ENCODE results near the gene NCAPG2. TPM values are rescaled to one million over a fixed set of nuclear protein-coding genes. Genes with fewer than 3 reads are reported as not detected.
A peak's percentile ranks its signal among the peaks of the same experiment; 100 is the strongest.

The NCAPG2 gene
- total and polyA plus RNA-seq, 2 experiments from 2014 or later: 15.6 to 17.3 TPM

GRCh38 chr7:158737064-158737695 lies 32.6 kb upstream of the NCAPG2 start:
- no peak overlapping the region for H3K4me3 ChIP-seq
- H3K27ac ChIP-seq: no peak overlapping the region
- peaks cover 18% of the 10 kb centered on the region for H3K4me1 ChIP-seq (ENCODE audit: insufficient read depth)
- H3K9me3 ChIP-seq (ENCODE audit: low read depth): no peaks in the 10 kb centered on the region
- H4K20me1 ChIP-seq (ENCODE audit: insufficient read depth): no peaks in the 10 kb centered on the region
- no peak overlapping the region for H3K4me2 ChIP-seq (ENCODE audit: unreplicated experiment)
- WGBS, 2 experiments (ENCODE audit: low coverage in 1 of 2, low lambda C conversion rate in 2 of 2, missing lambda C conversion rate in 2 of 2): 88 to 89% methylated on average over 19 of the region's 19 CpGs
- H3K9ac ChIP-seq: no peak overlapping the region
- no peaks in the 10 kb centered on the region for H3K9me2 ChIP-seq (ENCODE audit: insufficient read depth)
- in situ Hi-C loops (cut with MboI): no loop called here
- H3K36me3 ChIP-seq (ENCODE audit: low read depth): peaks cover 76% of the 10 kb centered on the region
- H3K27me3 ChIP-seq (replicated peaks; ENCODE audit: insufficient read depth): no peaks in the 10 kb centered on the region
- H2AFZ ChIP-seq: no peak overlapping the region
- no peak for DNase-seq
- H3K79me2 ChIP-seq (ENCODE audit: insufficient read depth): no peaks in the 10 kb centered on the region
- H3F3A ChIP-seq (ENCODE audit: insufficient read depth): peaks cover 32% of the 10 kb centered on the region
- no peak for TF ChIP-seq EZH2 (IDR thresholded peaks at IDR 0.05; ENCODE audit: insufficient read depth, poor library complexity, severe bottlenecking)
- no peak for TF ChIP-seq EZH2phosphoT487 (IDR thresholded peaks at IDR 0.05; ENCODE audit: insufficient read depth, low read depth)

- H3K36me3 ChIP-seq (ENCODE audit: low read depth): peaks cover 67% of the 10 kb centered on the region
- in situ Hi-C loops (cut with MboI): no loop called here
- H3K4me3 ChIP-seq: no peak overlapping the region
- H3K79me2 ChIP-seq (ENCODE audit: insufficient read depth): no peaks in the 10 kb centered on the region
- no peak for DNase-seq
- H3F3A ChIP-seq (ENCODE audit: insufficient read depth): peaks cover 21% of the 10 kb centered on the region
- H3K27ac ChIP-seq: no peak overlapping the region
- peaks cover 15% of the 10 kb centered on the region for H3K4me1 ChIP-seq (ENCODE audit: insufficient read depth)
- 96% methylated on average over 12 of the region's 12 CpGs for WGBS, 2 experiments (ENCODE audit: low coverage in 1 of 2, low lambda C conversion rate in 2 of 2, missing lambda C conversion rate in 2 of 2)
- no peak overlapping the region for H3K9ac ChIP-seq
- H3K4me2 ChIP-seq (ENCODE audit: unreplicated experiment): no peak overlapping the region
- no peaks in the 10 kb centered on the region for H4K20me1 ChIP-seq (ENCODE audit: insufficient read depth)
- TF ChIP-seq EZH2phosphoT487 (IDR thresholded peaks at IDR 0.05; ENCODE audit: insufficient read depth, low read depth) (no peak), EZH2 (IDR thresholded peaks at IDR 0.05; ENCODE audit: insufficient read depth, poor library complexity, severe bottlenecking) (no peak)
- H3K9me3 ChIP-seq (ENCODE audit: low read depth): no peaks in the 10 kb centered on the region
- H3K9me2 ChIP-seq (ENCODE audit: insufficient read depth): no peaks in the 10 kb centered on the region
- H3K27me3 ChIP-seq (replicated peaks; ENCODE audit: insufficient read depth): no peaks in the 10 kb centered on the region
- H2AFZ ChIP-seq: no peak overlapping the region
These were observed 31.3 kb upstream of the NCAPG2 start for GRCh38 chr7:158735935-158736334.

DNA sequence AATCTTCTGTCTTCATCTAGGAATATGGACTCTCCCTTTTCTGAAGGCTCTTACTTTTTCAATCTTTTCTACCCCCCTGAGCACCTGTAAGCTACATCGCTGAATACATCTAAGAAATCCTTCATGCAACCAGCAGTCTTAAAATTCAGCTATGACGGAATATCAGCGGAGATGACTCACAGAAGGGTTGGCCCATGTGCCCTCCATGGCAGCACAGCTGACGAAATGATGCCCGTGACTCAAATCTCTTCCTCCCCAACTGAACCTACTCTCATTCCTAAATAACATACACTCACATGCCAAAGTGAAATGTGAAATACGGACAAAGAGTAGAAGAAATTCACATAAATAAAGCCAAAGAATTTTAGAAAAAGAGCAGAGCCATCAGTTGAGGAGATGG lies 30.3 kb upstream of the NCAPG2 start:
- H2AFZ ChIP-seq: no peak overlapping the region
- peaks cover 4% of the 10 kb centered on the region for H3K4me1 ChIP-seq (ENCODE audit: insufficient read depth)
- peaks cover 67% of the 10 kb centered on the region for H3K36me3 ChIP-seq (ENCODE audit: low read depth)
- no peak overlapping the region for H3K4me2 ChIP-seq (ENCODE audit: unreplicated experiment)
- peak; percentile 33 for DNase-seq
- in situ Hi-C loops (cut with MboI): no loop called here
- 89 to 90% methylated on average over 6 of the region's 6 CpGs for WGBS, 2 experiments (ENCODE audit: low coverage in 1 of 2, low lambda C conversion rate in 2 of 2, missing lambda C conversion rate in 2 of 2)
- no peak overlapping the region for H3K27ac ChIP-seq
- H3K4me3 ChIP-seq: no peak overlapping the region
- H3K9me3 ChIP-seq (ENCODE audit: low read depth): no peaks in the 10 kb centered on the region
- H3F3A ChIP-seq (ENCODE audit: insufficient read depth): peaks cover 10% of the 10 kb centered on the region
- TF ChIP-seq EZH2phosphoT487 (IDR thresholded peaks at IDR 0.05; ENCODE audit: insufficient read depth, low read depth) (no peak), EZH2 (IDR thresholded peaks at IDR 0.05; ENCODE audit: insufficient read depth, poor library complexity, severe bottlenecking) (no peak)
- no peaks in the 10 kb centered on the region for H3K9me2 ChIP-seq (ENCODE audit: insufficient read depth)
- no peaks in the 10 kb centered on the region for H4K20me1 ChIP-seq (ENCODE audit: insufficient read depth)
- H3K27me3 ChIP-seq (replicated peaks; ENCODE audit: insufficient read depth): no peaks in the 10 kb centered on the region
- no peak overlapping the region for H3K9ac ChIP-seq
- no peaks in the 10 kb centered on the region for H3K79me2 ChIP-seq (ENCODE audit: insufficient read depth)

DNA sequence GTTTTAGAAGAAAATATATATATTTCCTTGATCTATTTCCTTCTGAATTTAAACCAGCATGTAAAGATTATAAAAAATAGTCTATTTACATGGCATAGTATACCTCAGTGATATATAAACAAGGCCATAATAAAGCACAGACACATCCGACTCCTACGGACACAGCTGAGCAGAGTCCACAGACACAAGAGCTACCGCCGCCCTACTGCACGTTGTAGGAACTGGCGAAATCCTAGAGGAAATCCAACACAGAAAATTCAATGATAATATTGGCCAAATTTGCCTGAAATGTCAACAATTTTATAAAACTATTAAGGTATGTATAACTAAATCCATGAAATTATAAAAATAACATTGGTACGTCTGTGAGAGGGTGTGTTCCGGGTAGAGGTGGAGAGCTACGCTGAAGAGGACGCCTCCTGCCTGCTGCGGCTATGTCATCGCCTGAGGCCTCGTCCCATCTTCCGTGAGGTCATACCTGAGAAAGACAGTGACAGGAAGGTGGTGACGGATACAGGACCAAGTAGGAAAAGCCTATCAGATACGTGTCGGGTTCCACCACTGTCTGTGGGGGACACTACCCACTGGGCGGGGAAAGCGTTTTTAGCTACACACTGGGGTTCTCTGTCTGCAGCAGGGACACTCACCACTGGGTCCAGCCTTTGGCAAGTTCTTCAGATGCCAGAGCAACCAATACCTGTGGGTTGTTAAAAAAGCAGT lies 29.3 kb upstream of the NCAPG2 start:
- no peak overlapping the region for H3K9ac ChIP-seq
- no peaks in the 10 kb centered on the region for H3K79me2 ChIP-seq (ENCODE audit: insufficient read depth)
- DNase-seq: no peak
- in situ Hi-C loops (cut with MboI): no loop called here
- 90 to 92% methylated on average over 17 to 19 of the region's 19 CpGs for WGBS, 2 experiments (ENCODE audit: low coverage in 1 of 2, low lambda C conversion rate in 2 of 2, missing lambda C conversion rate in 2 of 2)
- no peak overlapping the region for H3K4me3 ChIP-seq
- H3K9me3 ChIP-seq (ENCODE audit: low read depth): no peaks in the 10 kb centered on the region
- no peaks in the 10 kb centered on the region for H4K20me1 ChIP-seq (ENCODE audit: insufficient read depth)
- H3F3A ChIP-seq (ENCODE audit: insufficient read depth): peaks cover under 1% of the 10 kb centered on the region
- no peak overlapping the region for H3K27ac ChIP-seq
- peaks cover 64% of the 10 kb centered on the region for H3K36me3 ChIP-seq (ENCODE audit: low read depth)
- TF ChIP-seq EZH2 (IDR thresholded peaks at IDR 0.05; ENCODE audit: insufficient read depth, poor library complexity, severe bottlenecking) (no peak), EZH2phosphoT487 (IDR thresholded peaks at IDR 0.05; ENCODE audit: insufficient read depth, low read depth) (no peak)
- H3K4me1 ChIP-seq (ENCODE audit: insufficient read depth): no peaks in the 10 kb centered on the region
- no peak overlapping the region for H3K4me2 ChIP-seq (ENCODE audit: unreplicated experiment)
- H3K27me3 ChIP-seq (replicated peaks; ENCODE audit: insufficient read depth): no peaks in the 10 kb centered on the region
- no peaks in the 10 kb centered on the region for H3K9me2 ChIP-seq (ENCODE audit: insufficient read depth)
- H2AFZ ChIP-seq: no peak overlapping the region
